Testis (tissue), 3 donors: Measurements from ENCODE around the gene SMAD4. TPM values are rescaled to one million over a fixed set of nuclear protein-coding genes. Genes with fewer than 3 reads are reported as not detected.

Source experiments
- DNase-seq: peaks from one replicate; pipeline ENCODE4 v3.0.0-alpha.2; 2019
- H3K27ac ChIP-seq, 2 donors: fragments of 200-600 bp; sonication (generic); one replicate each; pipeline ENCODE4 v1.5.1; 2019
- H3K27me3 ChIP-seq: fragments of 200-600 bp; sonication (generic); one replicate; pipeline ENCODE4 v1.5.1; 2019
- H3K36me3 ChIP-seq: fragments of 200-600 bp; sonication (generic); one replicate; pipeline ENCODE4 v1.5.1; 2017; ENCODE audit warnings: low read depth; ENCODE audit errors: missing control alignments
- H3K4me1 ChIP-seq: fragments of 200-600 bp; sonication (generic); one replicate; pipeline ENCODE4 v1.5.1; 2019
- H3K4me3 ChIP-seq, 2 donors: fragments of 200-600 bp; sonication (generic); one replicate each; pipeline ENCODE4 v1.5.1; 2017 to 2019
- H3K9me3 ChIP-seq: fragments of 200-600 bp; sonication (generic); one replicate; pipeline ENCODE4 v1.5.1; 2017
- CTCF ChIP-seq, 3 experiments: fragments of 450-650 bp in 2 of 3; fragments of 200-600 bp in 1 of 3; sonication (generic) in 1 of 3; IDR thresholded peaks; one replicate each; pipeline ENCODE4 v1.5.1; 2016 to 2019; ENCODE audit warnings: antibody characterized with exemption in 3 of 3, mild to moderate bottlenecking in 2 of 3, moderate library complexity in 1 of 3
- POLR2A ChIP-seq: fragments of 450-650 bp; IDR thresholded peaks from one replicate; pipeline ENCODE4 v1.6.1; 2017; ENCODE audit warnings: antibody characterized with exemption, mild to moderate bottlenecking, moderate library complexity
- WGBS, 2 donors: methylation state at CpG; one replicate each; pipeline ENCODE4 v1.1.5; 2018; 5-methylcytosine and 5-hydroxymethylcytosine counted together
- intact Hi-C: fragments of 100-400 bp; cut with DNase I; formaldehyde crosslinking; loops from one replicate; pipeline ENCODE4 v1.15.1; 2023; ENCODE audit warnings: low total_unique reads
- polyA plus RNA-seq: library from polyadenylated mRNA; stranded (reverse); fragments of 350-450 nt; fragmentation: Illumina TruSeq; extraction: RNeasy Lipid Tissue Mini Kit (QIAGEN cat#74804); gene quantifications from one replicate; pipeline ENCODE4 v1.2.3, GENCODE V29; 2014; ENCODE audit warnings: low read depth, low replicate concordance; ENCODE audit not compliant: insufficient read depth
- total RNA-seq, 2 donors: library from RNA; depleted of rRNA; stranded (reverse); fragments of >200 nt; gene quantifications; one replicate each; pipeline ENCODE4 v1.2.3, GENCODE V29; 2016

The SMAD4 gene
- total and polyA plus RNA-seq, 3 donors from 2014 or later, result 91.0 to 270 (median 198) TPM

GRCh38 chr18:51028201-51028805, 1.7 kb upstream of the SMAD4 start:
- no peaks in the 10 kb centered on the region for H3K27me3 ChIP-seq
- H3K9me3 ChIP-seq, result no peaks in the 10 kb centered on the region
- H3K4me3 ChIP-seq, result no peak overlapping the region
- no peaks in the 10 kb centered on the region for H3K36me3 ChIP-seq
- H3K27ac ChIP-seq, result peak overlapping the region in 1 of 2 donors; percentile 100
- intact Hi-C loops, result no loop called here
- TF ChIP-seq POLR2A, result no peak
- no peak for TF ChIP-seq CTCF (IDR thresholded peaks at IDR 0.05)
- 76 to 80% methylated on average over 4 of the region's 4 CpGs for WGBS, 2 donors
- DNase-seq, result no peak
- H3K4me1 ChIP-seq, result peaks cover 18% of the 10 kb centered on the region

- peak overlapping the region; percentile 91 to 100 for H3K27ac ChIP-seq
- peak; percentile 75 for DNase-seq
- H3K4me3 ChIP-seq, result peak overlapping the region; percentile 70 to 96
- TF ChIP-seq POLR2A (no peak), CTCF (IDR thresholded peaks at IDR 0.05) (no peak)
- no peaks in the 10 kb centered on the region for H3K9me3 ChIP-seq
- WGBS, 2 donors, result 7 to 12% methylated on average over 10 of the region's 10 CpGs
- peaks cover 18% of the 10 kb centered on the region for H3K4me1 ChIP-seq
- no peaks in the 10 kb centered on the region for H3K36me3 ChIP-seq
- H3K27me3 ChIP-seq, result no peaks in the 10 kb centered on the region
- intact Hi-C loops, result no loop called here
Observed at GRCh38 chr18:51029378-51029693, 677 bp upstream of the SMAD4 start.

GRCh38 chr18:51030537-51031258, 685 bp downstream of the SMAD4 start:
- DNase-seq, result peak; percentile 66
- Histone ChIP-seq H3K4me3 (peak overlapping the region; percentile 70 to 96), H3K9me3 (no peaks in the 10 kb centered on the region), H3K27me3 (no peaks in the 10 kb centered on the region), H3K36me3 (no peaks in the 10 kb centered on the region), H3K27ac (peak overlapping the region; percentile 91 to 100), H3K4me1 (peaks cover 28% of the 10 kb centered on the region)
- WGBS, 2 donors, result 1 to 2% methylated on average over 14 to 48 of the region's 66 CpGs
- no peak for TF ChIP-seq CTCF (IDR thresholded peaks at IDR 0.05)
- intact Hi-C loops, result loop anchor here (5.0 kb wide), 1 partner anchor 63 kb away; the partner anchor contains the start of gene ELAC1

GRCh38 chr18:51032193-51032592, 2.2 kb downstream of the SMAD4 start:
- Histone ChIP-seq H3K27me3 (no peaks in the 10 kb centered on the region), H3K4me1 (peaks cover 38% of the 10 kb centered on the region), H3K9me3 (no peaks in the 10 kb centered on the region), H3K36me3 (no peaks in the 10 kb centered on the region), H3K27ac (peak overlapping the region; percentile 9 to 100), H3K4me3 (peak overlapping the region in 1 of 2 donors; percentile 70)
- no peak for DNase-seq
- TF ChIP-seq CTCF (IDR thresholded peaks at IDR 0.05) (no peak), POLR2A (no peak)
- intact Hi-C loops, result loop anchor here (5.0 kb wide), 1 partner anchor 65 kb away; the partner anchor contains the start of gene ELAC1
- WGBS, 2 donors, result 8 to 10% methylated on average over 5 of the region's 5 CpGs
